G401.6 (cell line): ENCODE results near the gene CTXN1.
A peak's percentile ranks its signal among the peaks of the same experiment; 100 is the strongest.

ENCODE experiments used
- FAIRE-seq: peaks from 2 replicates; lab custom pipeline; 2012; peaks lifted over from hg19 to GRCh38; lab: Jason Lieb, UNC

Gene CTXN1

DNA sequence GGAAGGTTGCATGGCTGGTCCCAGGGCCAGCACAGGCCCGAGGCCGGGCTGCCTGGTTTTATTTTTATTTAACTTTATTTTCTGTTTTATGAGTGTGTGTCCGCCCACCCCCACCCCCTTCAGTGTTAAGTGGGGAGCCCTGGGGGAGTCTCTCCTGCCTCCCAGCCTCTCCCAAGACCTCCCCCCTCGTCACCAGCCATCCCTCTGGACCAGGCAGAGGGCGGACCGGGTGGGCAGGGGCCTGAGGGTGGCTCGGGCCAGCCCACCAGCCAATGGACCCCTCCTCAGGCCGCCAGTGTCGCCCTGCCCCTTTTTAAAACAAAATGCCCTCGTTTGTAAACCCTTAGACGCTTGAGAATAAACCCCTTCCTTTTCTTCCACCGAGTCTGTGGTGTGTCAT, 11.8 kb downstream of the CTXN1 start:
- FAIRE-seq, result no peak

DNA sequence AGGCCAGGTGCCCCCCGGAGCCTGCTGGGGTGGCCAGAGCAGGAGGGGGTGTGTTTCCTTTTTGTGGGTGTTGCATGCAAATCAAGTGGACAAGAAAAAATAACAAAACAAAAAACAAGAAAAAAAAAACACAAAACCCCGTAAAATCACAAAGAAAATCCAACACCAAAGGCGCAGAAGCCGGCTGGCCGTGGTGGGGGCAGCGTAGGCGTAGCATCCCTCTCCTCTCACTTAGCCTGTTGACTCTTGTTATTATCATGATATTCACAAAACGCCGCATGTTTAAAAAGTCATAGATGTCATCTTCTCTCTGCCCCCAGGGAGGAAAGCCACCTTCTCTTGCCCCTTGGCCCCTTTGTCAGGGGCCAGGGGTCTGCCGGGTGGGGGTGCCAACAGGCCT, 12.3 kb downstream of the CTXN1 start:
- no peak for FAIRE-seq

- FAIRE-seq, result no peak
Measured at GRCh38 chr19:7912697-7913564, 13.0 kb downstream of the CTXN1 start.

DNA sequence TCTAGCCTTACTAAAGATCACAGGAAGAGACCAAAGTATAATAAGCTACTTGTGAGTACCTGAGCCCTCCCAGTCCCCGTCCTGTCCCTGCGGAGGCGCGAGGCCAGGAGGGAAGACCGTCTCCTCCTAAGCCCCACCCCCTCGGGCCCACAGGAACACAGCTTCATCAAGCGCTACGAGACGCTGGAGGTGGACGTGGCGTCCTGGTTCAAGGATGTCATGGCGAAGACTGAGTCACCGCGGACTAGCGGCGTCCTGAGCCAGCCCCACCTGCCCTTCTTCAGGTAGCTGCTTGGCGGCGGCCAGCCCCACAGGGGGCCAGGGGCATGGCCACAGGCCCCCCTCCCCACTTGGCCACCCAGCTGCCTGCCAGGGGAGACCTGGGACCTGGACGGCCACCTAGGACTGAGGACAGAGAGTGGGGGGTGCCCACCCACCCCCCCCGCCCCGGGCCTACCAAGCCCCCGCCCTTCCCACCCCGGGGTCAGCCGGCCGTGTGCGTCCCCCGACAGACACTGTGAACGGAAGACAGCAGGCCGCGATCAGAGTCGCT, 13.7 kb downstream of the CTXN1 start:
- FAIRE-seq, result no peak

DNA sequence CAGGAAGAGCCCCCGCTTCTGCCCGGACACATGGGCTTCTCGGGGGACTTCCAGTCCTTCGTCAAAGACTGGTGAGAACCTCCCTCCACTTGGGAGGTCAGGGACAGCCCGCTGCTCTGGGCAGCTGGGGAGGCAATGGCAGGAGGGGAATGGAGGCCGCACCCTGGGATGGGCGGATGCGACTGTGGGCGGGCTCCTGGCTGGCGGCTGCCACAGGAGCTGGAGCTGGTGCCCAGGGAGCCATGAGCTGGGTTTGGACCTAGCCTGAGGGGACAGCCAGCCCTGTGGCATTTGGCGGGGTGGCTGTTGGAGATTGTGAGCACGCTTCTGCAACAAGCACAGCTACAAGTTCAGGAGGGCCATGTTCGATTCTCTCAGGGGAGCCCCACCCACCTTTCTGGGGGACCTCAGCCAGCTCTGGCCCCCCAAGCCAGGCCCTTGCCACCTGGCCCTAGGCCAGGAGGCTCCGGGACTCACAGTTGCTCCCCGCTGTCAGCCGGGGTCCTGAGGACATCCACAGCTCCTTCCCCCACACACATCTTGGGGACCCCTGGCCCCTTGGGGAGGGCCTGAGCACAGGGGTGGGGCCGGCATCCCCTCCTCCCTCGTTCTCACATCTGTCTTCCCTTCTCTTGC, 14.3 kb downstream of the CTXN1 start:
- no peak for FAIRE-seq

- FAIRE-seq, result no peak
Measured at GRCh38 chr19:7910321-7911161, 15.4 kb downstream of the CTXN1 start.

GRCh38 chr19:7909471-7910067, 16.4 kb downstream of the CTXN1 start:
- no peak for FAIRE-seq

GRCh38 chr19:7908742-7909461, 17.0 kb downstream of the CTXN1 start:
- FAIRE-seq, result no peak

- FAIRE-seq, result no peak
Measured at GRCh38 chr19:7908078-7908699, 17.7 kb downstream of the CTXN1 start.

GRCh38 chr19:7907544-7907943, 18.4 kb downstream of the CTXN1 start:
- FAIRE-seq, result no peak

DNA sequence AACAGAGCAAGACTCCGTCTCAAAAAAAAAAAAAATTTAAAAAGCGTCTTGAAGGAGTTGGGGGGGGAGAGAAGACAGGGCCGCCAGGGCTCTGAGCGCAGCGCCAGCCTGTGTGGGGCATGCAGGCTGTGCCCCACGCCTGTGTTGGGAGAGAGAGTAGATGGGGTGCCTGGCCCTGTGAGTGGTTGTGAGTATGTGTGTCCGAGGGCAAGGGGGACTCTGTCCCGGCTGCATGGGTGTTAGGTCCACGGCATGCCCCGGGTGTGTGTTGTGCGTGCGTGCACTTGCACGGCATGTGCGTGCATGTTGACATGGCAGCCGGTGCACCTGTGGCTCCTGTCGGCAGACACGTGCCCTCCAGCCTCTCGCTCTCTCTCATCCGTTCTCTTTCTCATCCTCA, 18.8 kb downstream of the CTXN1 start:
- FAIRE-seq, result no peak

- no peak for FAIRE-seq
Measured at GRCh38 chr19:7905859-7906258, 20.1 kb downstream of the CTXN1 start.

- FAIRE-seq, result no peak
Measured at GRCh38 chr19:7905268-7905667, 20.7 kb downstream of the CTXN1 start.

DNA sequence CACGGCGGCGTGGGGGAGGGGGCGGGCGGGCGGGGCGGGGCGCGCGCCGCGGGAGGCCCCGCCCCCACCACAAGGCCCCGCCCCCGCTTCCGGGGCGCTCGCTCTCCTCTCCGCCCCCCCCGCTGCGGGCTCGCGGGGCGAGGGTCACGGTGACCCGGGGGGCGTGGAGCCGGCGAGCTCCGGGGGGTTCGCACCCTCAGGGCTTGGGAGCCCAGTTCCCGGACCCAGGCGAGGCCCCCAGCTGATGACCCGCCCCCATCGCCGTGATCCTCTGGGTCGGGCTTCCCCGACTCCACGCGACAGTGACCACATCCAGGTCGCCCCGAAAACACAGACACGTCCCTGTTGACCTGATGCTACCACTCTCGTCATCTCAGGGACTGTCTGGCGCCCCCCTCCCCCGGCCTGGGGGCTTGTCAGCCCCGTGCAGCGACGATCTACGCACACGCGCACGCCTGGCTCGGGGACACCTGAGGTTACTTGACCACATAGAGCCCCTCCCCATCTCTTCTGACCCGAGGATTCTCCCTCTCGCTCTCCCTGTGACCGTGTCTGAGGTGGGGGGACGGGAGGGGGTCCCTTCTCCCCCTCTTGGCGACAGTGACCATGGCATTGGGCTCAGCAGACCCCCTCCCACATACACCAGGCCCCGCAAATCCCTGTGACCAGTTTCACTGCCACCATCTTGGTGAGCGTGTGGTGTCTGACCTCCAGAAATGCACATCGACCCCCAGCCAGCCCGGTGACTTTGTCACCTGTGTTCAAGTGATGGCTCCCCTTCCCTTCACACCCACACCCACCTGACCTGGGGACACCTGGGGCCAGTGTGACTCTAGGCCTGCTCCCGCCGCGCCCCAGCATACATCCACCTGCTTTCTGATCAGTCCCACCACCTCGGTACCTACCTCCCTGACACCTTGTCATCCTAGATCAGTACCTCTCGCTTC, 21.6 kb downstream of the CTXN1 start:
- no peak for FAIRE-seq

DNA sequence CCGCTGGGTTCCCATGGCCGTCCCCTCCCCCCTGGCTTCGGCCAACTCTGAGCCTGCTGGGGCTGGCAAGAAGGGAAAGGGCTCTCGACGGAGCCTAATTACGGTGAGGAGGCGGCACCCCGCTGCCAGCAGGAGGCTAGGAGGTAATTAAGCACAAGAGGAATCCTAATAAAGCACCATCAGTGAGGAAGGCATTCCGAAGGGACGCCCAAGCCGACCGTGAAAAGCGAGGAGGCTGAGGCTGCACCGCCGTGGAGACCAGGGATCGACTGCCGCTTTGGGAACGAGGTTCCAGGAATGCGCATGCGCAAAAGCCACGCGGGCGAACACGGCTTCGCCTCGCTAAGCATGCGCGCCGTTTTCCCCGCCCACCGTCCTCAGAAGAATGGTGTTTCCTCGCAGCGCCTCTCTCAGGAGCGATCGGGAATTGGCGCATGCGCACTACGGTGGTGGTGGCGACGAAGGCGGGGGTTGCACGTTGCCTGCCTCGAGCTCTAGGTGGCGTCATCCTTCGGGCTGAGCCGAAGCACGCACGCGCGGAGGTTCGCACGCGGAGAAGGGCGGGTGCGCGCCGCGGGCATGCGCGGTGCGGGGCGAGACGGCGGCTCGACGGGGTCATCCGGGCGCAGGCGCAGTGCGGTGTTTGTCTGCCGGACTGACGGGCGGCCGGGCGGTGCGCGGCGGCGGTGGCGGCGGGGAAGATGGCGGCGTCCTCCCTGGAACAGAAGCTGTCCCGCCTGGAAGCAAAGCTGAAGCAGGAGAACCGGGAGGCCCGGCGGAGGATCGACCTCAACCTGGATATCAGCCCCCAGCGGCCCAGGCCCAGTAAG, 22.5 kb downstream of the CTXN1 start, which contains the start of gene MAP2K7:
TSS of gene MAP2K7 (plus strand) at position 634 of the 830 bp plus-strand sequence. CDS start at position 702, 68 bp downstream.
- peak; percentile 98 for FAIRE-seq

DNA sequence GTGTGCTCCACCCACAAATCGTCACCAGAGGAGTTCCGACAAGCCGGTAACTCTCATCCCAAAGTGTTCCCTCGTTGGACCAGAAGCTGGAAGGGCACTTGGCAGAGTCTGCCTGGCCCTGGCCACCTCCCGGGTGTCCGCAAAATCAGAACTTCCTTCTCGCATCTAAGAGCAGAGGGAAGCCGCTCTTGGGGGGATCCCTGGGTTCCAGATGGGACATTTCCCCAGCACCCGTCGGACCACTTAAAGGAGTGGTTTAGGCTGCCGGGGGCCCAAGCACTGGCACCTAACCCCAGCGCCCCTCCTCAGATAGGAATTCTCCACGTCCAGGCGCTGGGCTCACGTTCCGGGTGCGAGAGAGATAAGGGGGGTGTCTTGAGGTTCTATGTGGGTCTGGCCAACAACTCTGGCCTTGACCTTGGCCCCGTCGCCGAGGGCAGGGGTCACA, 23.1 kb downstream of the CTXN1 start:
- FAIRE-seq, result no peak

DNA sequence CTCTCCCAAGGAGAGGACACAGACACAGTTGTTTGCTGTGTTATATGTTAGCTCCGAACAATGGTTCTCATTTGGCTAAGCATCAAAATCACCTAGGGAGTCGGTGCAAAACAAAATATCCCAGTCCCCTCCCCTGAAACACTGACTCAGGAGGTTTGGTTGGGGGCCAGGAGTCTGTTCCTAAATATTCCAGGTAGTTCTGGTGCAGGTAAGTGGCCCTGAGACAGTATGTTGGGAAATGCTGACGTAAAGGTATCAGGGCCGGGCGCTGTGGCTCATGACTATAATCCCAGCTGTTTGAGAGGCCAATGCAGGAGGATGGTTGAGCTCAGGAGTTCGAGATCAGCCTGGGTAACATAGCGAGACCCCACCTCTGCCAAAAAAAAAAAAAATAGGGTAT, 24.6 kb downstream of the CTXN1 start:
- no peak for FAIRE-seq

DNA sequence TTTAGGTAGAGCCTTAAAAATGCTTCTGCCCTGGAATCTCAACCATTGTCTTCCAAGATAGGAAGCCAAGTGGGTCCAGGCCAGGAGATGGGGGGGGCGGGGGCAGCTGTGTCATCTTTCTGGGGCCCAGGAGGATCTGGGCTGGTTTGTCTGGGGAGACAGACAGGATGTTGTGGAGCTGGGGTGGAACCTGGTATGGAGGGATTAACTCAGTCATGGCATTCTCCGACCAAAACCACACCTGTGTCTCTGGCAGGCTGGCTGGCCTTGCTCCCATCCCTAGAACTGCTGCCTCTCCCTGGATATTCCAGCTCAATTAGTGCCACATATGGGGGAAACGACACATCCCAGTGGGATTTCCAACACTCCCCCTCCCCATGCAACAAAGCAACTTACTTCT, 25.0 kb downstream of the CTXN1 start:
- no peak for FAIRE-seq

- FAIRE-seq, result no peak
Measured at GRCh38 chr19:7900401-7900870, 25.5 kb downstream of the CTXN1 start.
